ENCODE results near the gene UNC50.
"Not testable (repeated sequence)": the region's sequence is repeated elsewhere in the genome, so short reads cannot be mapped to it uniquely, and the experiment has no call there.

The UNC50 gene

DNA sequence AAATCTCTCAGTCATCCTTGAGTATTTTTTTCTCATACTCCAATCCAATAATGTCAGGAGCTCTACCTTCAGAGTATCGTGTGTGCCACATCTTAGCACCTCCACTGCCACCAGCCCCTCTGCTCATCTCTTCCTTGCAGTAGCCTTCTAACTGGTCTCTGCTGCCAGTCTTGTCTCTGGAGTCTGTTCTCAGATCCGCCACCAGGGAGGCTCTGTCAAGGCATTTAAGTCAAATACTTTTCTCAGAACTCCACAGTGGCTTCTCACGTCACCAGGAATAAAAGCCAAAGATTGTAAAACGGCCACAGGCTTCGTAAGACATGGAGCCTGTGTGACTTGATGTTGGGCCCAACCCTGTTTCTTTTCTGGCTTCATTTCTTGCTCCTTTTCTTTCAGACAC lies 7.1 kb downstream of the UNC50 start:
- DNase-seq = no peak

GRCh38 chr2:98617149-98617548 lies 8.8 kb downstream of the UNC50 start:
- no peak for DNase-seq

DNA sequence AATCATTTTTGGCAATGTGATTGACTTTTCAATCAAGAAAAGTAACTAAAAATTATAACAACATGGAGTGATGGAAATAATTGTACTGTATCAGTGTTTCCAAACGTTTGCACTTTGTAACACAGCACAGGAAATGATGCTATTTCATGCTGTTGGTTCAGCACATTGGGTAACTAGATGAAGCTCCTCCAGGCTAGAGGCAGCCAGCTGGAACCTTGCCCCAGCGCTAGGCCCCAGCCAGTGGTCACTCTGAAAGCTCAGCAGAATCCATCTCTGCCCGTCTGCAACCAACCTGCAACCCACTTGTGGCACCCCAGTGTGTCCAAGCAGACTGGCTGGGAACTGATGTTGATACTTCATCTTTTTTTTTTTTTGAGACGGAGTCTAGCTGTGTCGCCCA lies 15.3 kb downstream of the UNC50 start:
- no peak for DNase-seq

- DNase-seq = no peak
These were observed 24.0 kb downstream of the UNC50 start for GRCh38 chr2:98632351-98632750.

DNA sequence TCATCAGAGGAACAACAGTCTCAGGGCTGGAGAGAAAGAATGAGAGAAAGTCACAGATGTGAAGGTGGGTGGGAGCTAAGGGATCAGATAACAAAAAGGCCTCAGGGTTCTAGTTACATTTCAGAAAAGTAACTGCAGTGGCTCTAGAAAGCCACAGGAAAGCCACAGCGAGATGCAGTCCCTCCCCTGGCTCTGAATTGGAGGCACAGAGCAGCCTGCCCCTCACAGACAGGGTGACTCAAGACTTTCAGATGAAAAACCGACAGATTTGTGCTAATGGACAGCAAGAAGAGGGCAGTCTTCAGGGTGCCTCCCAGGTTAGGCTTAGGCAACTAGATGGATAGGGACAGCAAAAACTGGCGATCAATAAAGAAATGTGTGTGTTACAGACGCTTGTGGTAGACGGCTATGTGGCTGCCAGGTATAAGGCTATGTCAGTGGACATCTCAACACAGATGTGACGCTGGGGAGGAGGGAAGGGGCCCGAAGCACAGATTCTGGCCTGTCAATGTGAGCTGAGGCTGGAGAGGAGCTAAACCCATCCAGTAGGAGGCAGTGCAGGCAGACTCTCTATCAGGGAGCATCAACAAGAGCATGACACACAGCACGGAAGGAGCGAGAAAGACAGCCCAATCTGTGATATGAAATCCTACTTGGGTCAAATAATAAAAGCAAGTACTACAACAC lies 26.2 kb downstream of the UNC50 start:
- no peak for DNase-seq

GRCh38 chr2:98637401-98638147 lies 29.2 kb downstream of the UNC50 start:
- DNase-seq = no peak

DNA sequence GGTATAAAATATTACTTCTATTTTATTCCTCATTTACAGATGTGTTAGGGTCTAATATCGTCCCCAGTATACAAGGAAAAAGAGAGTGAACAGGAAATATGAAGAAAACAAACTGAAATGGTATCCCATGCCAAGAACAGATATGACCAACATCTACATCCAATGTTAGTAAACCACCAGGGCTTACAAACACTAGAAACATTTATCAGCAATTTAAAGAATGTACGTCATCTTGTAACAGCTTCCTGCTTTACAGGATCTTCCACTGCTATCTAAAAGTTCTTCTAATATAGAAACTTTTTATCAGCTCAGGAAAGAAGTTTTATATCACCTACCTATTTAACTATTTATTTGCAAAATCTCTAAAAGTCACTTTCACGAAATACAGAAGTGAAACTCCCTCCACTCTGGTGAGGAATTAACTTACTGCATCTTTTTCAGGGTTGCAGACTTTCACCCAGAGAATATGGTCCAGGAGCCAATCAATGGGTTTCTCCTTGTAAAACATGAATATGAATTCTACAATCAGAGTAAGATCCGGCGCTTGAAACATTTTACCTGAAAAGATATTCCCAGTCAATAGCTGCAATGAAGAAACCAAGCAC lies 35.2 kb downstream of the UNC50 start:
- DNase-seq = no peak

DNA sequence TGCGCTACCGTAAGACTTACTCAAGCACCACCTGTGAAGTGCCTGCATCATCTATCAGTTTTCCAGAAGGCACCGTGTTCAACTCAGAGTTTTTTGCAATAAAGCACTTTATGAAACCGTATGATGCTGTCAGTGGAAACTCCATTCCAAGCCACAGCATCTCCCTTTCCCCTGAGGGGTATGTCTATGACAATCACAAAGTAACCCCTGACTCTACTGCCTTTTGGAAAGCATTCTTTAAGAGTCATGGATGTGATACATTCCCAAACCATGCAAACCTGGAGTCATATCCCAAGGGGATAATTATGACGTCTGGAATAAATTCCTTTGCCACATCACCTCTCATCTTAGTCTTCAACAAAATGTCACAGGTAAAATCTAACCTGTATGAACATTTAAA lies 39.2 kb downstream of the UNC50 start:
- DNase-seq = no peak

DNA sequence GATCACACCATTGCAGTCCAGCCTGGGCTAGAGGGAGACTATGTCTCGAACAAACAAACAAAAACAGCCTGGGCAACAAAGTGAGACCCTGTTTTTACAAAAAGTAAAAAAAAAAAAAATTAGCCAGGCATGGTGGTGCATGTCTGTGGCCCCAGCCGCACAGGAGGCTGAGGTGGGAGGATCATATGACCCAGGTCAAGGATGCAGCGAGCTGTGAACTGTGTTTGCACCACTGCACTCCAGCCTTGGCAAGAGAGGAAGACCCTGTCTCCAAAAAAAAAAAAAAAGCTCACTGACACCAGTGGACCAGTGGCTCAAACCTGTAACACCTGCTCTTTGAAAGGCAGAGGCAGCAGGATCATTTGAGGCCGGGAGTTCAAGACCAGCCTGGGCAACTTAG lies 40.1 kb downstream of the UNC50 start:
- DNase-seq = no peak

- peak; percentile 71 for DNase-seq
These were observed 41.0 kb downstream of the UNC50 start for GRCh38 chr2:98649135-98649991.

GRCh38 chr2:98649992-98650375 lies 41.6 kb downstream of the UNC50 start:
- no peak for DNase-seq

DNA sequence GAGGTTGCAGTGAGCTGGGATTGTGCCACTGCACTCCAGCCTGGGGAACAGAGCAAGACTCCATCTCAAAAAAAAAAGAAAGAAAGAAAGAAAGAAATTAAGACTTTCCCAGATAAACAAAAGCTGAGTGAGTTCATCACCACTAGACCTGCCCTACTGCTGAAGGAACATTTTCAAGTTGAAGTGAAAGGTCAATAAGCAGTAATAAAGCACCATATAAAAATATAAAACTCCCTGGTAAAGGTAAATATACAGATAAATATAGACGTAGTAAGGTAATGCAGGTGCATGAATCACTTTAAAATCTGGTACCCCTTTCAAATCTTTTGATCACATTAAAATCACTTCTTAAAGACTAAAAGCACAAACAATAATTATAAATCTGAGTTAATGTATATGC lies 42.6 kb downstream of the UNC50 start:
- no peak for DNase-seq

- no peak for DNase-seq
These were observed 46.5 kb downstream of the UNC50 start for GRCh38 chr2:98654699-98655495.

- DNase-seq = no peak
These were observed 48.4 kb downstream of the UNC50 start for GRCh38 chr2:98656800-98657199.

DNA sequence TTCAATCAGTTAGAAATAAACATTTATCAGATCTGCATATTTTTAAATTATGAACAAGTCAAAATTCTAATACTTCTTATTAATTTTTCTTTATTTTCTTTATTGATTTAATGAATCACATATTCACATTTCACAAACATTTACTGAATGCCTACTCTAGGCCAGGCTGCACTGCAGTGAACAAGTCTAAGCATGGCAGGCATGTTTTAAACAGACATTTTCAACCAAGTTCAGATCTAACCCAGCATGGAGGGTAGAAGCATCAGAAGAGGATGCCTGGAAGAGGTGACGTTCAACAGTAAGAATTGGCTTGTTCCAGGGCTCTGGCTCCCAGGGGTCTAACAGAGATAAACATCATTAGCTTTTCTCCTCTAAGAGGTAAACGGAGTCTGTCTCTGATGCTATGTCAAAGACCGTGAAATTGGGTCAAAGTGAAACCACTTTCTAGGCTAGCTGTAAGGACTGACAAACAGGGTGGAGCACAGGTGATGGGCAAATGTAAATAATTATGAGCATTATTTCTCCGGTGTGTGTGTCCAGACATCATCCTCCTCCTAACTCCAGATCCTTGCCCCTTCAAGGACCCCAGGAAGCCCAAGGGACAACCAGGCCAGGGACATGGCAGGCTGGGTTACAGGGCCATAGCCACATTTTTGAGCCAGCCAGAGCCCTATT lies 50.6 kb downstream of the UNC50 start:
- DNase-seq = no peak

DNA sequence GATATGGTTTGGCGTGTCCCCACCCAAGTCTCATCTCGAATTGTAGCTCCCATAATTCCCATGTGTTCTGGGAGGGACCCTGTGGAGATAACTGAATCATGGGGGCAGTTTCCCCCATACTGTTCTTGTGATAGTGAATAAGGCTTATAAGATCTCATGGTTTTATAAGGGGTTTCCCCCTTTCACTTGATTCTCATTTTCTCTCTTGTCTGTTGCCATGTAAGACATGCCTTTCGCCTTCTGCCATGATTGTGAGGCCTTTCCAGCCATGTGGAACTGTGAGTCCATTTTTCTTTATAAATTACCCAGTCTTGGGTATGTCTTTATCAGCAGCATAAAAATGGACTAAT lies 51.1 kb downstream of the UNC50 start:
- not testable (repeated sequence) for DNase-seq

DNA sequence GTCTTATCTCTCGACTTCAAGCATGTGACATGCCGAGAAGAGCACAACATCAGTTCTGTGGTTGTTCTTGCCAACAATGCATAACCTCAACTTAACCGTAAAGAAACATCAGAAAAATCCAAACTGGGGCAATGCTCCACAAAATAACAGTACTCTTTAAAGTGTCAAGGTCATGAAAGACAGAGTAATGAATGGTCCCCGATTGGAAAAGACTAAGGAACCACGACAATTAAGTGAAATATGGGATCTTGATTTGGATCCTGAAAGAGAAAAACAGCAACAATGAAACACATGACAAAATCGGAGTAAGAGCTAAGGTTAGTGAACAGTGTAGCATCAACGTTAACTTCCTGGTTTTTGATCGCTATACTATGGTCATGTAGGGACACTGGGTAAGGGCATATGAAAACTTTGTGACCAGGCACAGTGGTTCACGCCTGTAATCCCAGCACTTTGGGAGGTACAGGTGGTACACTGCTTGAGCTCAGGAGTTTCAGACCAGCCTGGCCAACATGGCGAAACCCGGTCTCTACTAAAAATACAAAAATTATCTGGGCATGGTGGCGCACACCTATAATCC lies 55.2 kb downstream of the UNC50 start:
- DNase-seq = no peak

DNA sequence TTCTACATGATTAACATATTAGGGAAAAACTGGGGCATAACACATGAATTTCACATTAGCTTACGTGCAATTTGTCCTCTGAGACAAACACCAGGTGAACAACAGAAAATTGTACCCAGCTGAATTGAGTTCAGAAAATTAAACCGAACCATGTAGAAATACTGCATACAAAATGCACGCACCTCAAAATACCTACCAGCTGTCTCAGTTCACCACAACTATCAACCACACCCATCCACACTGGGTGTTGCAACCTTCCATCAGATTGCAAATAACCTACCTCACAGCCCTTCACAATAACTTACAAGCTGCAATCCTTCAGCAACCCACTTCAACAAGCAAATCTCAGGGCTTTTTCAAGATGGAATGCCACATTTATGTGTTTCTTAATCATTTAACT lies 55.9 kb downstream of the UNC50 start:
- DNase-seq = no peak

GRCh38 chr2:98665677-98666076 lies 57.3 kb downstream of the UNC50 start:
- DNase-seq = no peak

All from NCI-H146 (cell line).